ENCODE data around the gene NFYC.

- TF ChIP-seq POLR2A (IDR thresholded peaks at IDR 0.05) = no peak
- TF ChIP-seq, protein P1, sequence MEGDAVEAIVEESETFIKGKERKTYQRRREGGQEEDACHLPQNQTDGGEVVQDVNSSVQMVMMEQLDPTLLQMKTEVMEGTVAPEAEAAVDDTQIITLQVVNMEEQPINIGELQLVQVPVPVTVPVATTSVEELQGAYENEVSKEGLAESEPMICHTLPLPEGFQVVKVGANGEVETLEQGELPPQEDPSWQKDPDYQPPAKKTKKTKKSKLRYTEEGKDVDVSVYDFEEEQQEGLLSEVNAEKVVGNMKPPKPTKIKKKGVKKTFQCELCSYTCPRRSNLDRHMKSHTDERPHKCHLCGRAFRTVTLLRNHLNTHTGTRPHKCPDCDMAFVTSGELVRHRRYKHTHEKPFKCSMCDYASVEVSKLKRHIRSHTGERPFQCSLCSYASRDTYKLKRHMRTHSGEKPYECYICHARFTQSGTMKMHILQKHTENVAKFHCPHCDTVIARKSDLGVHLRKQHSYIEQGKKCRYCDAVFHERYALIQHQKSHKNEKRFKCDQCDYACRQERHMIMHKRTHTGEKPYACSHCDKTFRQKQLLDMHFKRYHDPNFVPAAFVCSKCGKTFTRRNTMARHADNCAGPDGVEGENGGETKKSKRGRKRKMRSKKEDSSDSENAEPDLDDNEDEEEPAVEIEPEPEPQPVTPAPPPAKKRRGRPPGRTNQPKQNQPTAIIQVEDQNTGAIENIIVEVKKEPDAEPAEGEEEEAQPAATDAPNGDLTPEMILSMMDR (IDR thresholded peaks at IDR 0.05) = no peak
These were observed 26.5 kb downstream of the NFYC start for GRCh38 chr1:40717955-40718354.

All from heart left ventricle (tissue), 13 donors.